ENCODE results near the gene FRMD3.

- TF ChIP-seq POLR2A (IDR thresholded peaks at IDR 0.05), result no peak
- no peak for TF ChIP-seq CTCF (IDR thresholded peaks at IDR 0.05)
Measured at GRCh38 chr9:83432104-83432627, 106.0 kb downstream of the FRMD3 start.
